Stimulated activated naive CD4-positive, alpha-beta T cell treated with Interleukin-2 at 50 U/mL for 16 hours (primary cell): ENCODE data around the gene ALG9.

Experiments
- DNase-seq: peaks from one replicate; lab custom pipeline; 2025; lab: John Stamatoyannopoulos, UW

ALG9 gene

DNA sequence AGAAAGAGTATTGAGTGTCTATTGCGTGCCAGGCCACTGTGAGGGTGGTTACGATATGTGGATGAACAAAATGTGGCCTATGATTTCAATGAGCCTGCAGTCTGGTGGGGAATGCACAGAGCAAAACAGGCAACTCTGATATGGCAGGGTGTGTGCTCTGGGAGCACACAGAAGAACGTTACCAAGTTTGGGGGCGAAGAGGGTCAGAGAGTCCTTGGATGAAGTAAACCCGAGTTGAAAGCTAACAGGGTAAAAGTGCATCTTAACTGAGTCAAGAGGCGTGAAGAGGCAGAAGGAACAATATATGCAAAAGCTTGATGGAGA lies 8.2 kb upstream of the ALG9 start:
- DNase-seq: no peak

DNA sequence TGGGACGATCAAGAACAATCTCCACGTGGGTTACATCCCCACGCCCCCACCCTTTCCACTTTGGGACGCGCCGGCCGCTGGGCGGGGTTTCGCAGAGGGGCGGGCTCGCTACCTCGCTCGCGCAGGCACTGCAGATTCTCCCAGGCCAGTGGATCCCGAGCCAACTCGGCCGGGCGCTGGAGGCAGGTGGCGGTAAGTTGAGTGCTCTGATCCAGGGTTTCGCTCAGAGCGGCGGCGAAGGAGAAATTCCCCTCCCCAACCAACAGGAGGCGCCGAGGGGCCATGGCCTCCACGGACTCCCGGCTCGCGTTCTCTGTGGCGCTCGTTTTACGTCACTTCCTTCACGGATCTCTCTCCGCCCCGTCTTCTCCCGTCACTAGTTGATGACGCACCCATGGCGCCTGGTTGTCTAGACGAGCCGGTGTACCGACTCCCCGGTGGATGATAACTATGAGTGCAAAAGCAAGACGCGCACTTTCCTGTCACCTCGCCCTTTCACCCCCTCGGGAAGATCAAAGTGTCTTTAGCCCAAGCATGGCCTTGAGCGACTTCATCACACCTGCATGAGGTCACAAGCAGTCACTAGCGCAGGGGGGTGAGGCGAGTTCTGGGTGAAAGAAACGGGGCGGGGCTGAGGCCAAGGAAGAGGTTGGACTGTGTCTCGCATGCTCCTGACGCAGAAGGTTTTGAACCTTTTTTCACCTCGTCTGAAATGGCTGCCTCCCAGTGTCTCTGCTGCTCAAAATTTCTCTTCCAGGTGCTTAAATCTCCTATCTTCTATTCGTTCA lies 7.7 kb upstream of the ALG9 start, which contains the start of the genes CFAP68 and FDXACB1:
CFAP68 (plus strand) TSS at position 693 of the 788 bp plus-strand sequence; CDS start at position 713, 20 bp downstream.
FDXACB1 (minus strand) TSS at position 317 of the 788 bp plus-strand sequence; CDS start at position 284, 33 bp downstream.
- DNase-seq: peak; percentile 96

DNA sequence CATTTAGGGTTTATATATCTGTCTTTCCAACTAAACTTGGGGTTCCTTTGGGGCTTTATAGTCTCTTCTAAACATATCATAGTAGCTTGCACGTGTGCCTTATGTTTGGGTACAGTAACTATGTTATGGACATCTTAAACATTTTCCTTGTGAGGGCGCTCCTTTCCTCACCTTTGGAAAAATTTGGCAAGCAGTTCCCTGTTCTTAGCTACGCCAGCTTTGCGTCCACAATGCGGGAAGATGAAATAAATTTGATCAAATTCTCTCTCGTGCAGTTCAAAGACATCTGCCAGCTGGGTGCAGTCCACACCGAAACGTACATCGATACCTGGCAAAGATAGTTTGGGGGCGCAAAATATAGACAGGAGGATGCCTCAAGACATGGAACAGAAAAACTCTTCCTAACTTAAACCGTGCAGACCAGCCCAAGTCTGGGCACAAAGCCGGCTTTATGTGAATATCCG lies 7.0 kb upstream of the ALG9 start:
- no peak for DNase-seq

DNA sequence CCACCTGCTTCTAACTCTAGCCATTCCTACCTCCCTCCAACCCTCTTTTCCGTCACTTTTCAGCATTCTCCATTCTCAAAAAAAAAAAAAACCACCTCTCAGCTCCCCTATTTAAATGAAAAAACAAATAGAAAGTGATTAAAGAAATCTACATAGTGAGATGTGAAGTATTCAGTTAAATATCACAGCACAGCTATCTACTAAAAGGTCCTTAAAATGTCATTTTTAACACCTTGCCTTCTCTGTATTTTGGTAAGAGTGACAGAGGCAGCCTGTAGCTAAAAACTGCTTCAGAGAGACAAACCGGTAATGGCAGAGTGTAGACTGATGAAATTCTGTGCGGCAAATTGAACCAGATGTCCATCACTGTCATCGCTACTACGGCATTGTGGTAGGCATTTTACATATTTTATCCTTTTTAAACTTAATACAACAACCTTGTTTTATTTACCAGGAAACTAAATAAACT lies 346 bp upstream of the ALG9 start:
- no peak for DNase-seq

DNA sequence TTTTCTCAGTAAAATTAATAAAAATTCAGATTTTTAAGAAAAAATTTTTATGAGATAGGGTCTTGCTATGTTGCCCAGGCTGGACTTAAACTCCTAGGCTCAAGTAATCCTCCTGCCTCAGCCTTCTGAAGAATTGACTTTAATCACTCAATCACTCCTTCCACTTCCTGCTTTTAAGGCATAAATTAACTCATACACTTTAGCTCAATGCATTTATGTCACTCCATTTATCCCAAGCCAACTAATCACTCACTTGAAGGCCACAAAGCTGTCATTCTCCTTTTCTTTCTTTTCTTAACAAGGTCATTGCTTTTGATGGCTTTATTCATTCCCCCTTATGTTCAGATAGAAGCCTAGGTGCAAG lies 877 bp downstream of the ALG9 start:
- DNase-seq: no peak

DNA sequence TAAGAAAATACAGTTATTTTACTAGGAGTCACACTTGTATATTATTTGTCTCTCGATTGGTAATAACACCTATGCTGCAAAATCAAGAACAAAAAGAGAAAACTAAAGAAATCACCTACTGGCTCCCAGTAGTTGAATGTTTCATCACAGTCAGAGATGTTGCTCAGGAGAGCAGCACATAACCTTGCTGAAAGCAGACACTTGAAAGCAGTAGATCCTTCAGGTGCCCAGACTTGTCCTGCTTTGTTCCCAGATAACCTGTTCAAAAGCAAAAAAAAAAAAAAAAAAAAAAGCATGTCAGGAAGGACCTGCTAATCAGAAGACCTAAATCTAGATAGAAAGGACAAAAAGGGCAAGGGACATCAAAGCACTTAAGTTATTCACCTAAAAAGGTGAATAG lies 1.3 kb downstream of the ALG9 start:
- no peak for DNase-seq

DNA sequence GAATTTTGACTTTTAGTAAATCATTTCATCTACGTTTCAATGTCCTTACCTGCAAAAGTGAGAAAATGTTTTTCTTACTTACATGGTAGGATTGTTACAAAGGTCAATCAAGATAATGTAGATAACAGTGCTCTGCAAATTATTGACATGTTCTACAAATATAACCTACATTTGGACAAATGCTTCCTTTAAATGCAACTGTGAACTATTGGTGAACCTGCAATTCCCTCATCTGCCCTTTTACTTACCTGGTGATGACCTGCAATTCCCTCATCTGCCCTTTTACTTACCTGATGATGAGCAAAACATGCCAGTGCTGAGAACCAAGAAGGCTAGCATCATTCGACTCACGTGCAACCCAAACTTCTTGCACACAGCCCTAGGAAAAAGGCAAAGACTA lies 11.1 kb downstream of the ALG9 start:
- no peak for DNase-seq

DNA sequence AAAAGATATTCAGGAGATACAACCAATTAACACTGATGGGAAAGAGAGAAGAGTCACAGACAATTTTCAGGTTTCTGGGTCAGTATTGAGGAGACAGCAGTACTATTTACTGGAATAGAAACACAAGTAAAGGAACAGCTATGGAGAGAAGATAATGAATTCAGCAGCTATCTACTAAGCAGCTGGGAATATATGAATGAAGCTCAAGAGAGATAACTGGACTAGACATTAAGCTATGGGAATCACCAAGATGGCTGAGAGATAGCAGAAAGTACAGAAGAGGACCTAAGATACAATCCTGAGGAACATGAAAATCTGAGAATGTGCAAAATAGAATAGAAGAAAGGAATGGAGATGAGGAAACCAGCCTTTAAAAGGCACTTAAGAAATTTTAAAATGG lies 15.9 kb downstream of the ALG9 start:
- no peak for DNase-seq

DNA sequence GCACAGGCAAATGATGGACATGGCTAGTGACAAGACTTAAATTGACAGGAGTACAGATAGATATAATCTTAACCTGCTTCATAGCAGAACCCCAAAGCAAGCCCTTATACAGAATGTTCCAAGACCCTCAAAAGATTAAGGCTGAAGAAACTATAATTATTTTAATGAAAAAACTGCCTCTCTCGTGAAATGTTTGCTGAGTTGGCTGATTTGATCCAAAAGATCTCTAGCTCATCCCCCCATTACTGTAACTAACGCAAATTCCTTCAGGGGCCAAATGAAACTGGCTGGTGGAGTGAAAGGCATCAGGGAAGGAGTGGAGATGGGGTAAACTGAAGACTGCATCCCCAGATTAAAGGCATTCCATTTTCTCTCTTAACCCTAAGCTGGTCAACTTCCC lies 19.3 kb downstream of the ALG9 start:
- DNase-seq: no peak

DNA sequence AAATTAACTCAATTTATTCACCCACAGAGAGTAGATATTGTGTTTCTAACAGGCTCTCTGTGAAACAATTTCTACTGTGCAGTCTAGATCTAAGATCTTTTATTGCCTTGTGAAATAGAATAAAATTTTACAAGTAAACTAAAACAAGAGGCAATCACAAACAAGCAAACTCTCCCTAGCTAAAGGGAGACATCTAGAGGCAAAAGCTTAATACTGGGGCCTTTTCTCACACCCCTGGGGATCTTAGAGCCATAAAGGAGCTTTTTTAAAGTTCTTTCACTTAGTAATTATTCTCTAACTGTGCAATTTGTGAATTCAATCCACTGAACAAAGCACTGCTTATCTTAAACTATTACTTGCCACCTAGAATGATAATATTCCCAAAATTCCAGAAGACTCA lies 19.7 kb downstream of the ALG9 start:
- DNase-seq: no peak

DNA sequence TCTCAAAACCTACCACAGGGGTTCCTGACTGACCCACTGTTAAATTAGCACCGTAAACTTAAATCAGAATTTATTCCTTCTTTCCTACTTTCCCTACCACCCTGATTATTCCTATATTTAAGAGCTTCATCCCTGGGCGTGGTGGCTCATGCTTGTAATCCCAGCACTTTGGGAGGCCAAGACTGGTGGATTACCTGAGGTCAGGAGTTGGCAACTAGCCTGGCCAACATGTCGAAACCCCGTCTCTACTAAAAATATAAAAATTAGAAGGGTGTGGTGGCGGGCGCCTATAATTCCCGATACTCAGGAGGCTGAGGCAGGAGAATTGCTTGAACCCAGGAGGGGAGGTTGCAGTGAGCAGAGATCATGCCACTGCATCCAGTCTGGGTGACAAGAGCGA lies 20.3 kb downstream of the ALG9 start:
- DNase-seq: no peak

DNA sequence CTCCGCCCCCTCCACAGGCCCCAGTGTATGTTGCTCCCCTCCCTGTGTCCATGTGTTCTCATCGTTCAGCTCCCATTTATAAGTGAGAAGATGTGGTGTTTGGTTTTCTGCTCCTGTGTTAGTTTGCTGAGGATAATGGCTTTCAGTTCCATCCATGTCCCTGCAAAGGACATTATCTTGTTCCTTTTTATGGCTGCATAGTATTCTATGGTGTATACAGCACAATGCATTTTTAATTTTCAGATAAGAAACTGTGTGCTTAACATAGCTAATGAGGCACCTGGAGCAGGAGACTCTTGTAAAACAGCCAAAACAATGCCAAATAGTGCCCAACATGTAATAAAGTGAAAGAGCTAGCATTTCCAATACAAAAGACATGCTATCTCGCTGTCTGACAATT lies 21.8 kb downstream of the ALG9 start:
- no peak for DNase-seq

DNA sequence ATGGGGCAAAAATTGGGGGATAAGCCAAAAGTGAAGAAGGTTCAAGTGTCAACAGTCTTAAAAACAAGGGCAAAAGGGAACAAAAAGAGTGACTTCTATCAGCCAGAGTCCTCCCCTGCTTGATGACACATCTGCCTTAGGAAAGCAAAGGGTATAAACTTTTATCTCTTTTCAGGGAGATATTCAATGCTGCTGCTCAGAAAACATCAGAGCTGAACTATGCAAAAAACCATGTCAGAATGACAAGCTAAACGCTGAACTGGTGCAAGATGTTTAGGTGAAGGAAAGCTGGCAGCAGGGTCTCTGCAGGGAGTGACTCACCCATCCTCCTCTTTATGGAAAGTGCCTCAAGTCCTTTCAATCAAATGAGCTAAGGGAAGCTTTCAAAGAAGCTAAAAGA lies 24.7 kb downstream of the ALG9 start:
- no peak for DNase-seq

DNA sequence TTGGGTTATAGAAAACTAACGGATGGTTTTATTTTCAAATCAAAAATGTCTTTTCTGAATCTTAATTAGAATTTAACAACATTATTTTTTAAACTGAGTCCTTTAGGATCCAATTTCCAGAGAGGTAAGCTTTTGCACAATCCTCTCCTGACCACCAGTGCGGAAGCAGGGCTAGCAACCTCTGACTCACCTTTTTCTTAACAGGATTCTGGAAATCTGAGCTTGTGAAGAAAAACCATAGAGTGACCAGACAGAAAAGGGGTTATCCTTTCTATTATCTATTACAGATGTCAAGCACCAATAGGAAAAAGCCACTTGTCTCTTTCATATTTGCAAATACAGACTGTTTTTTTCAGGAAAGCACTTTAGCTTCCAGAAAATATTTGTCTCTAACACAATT lies 25.3 kb downstream of the ALG9 start:
- no peak for DNase-seq

DNA sequence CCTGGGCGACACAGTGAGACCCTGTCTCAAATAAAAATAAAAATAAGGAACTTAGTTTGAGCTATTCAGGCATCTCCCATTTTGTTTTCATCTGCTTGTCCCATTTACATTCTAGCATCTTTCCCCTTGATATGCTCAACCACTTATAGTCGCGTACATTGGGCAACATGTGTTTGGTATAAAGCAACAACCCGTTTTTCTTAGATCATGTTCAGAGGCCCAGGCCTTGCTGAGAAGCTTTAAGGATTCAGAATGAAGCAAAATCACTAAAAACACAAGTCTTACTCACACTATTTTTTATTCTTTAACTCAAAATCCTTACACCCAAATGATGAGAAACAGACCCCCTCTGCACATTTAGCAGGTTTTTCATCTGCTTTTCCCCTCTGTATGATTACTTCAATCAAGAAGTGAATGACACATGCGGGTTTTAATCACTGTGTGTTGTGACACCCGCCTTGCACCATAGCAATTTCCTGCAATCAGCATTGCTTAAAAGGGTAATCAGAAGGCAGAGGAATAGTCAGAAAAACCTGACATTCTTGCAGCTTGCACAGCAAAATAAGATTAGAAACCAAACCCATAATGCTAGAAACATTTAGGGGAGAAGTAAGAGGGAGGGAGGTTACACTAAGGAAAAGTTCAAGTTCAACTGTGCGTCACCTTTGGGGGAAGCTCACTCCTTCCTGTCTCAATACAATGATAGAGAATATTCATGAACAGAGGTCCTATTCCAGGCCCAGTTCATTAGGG lies 25.9 kb downstream of the ALG9 start:
- DNase-seq: no peak

DNA sequence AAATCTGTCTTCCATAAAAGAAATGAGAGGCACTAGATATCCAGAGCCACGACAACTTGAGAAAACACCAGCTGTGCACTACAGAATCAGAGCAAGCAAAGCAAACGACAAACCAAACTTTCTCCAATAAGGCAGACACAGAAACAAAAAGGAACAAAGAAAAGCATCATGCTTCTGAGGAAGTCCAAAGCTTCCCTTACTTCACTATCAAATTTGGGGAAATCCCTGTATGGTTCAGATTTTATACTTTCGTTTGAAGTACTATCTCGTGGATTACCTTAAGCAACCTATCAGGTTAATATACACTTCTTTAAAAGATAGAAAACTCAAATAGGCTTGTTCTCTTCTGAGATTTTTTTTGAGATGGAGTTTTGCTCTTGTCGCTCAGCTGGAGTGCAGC lies 27.7 kb downstream of the ALG9 start:
- DNase-seq: no peak

DNA sequence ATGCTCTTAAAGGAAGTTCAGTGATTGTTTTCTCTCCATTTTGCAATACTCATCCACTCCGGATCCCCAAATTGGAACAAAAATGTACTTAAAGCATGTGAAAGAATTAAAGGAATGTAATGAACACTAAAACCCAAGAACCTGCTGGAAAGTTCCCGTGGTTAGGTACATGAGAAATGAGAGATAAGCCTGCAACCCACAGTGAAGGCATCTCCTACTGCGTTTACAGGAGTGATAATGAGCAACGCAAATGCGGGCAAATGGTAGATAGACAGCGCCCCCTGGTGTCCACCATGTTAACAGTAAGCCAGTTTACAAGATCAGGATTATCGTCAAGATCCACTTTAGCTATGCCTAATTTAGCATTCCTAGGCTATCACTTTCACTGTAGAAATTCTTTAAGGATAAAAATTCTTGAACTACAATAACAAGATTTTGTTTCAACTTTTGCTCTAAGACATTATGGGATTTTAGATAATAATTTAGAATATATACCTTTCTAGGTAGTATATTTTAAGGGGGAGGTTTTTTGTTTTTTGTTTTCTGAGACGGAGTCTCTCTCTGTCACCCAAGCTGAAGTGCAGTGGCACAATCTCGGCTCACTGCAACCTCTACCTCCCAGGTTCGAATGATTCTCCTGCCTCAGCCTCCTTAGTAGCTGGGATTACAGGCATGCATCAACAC lies 29.9 kb downstream of the ALG9 start:
- DNase-seq: peak; percentile 81

DNA sequence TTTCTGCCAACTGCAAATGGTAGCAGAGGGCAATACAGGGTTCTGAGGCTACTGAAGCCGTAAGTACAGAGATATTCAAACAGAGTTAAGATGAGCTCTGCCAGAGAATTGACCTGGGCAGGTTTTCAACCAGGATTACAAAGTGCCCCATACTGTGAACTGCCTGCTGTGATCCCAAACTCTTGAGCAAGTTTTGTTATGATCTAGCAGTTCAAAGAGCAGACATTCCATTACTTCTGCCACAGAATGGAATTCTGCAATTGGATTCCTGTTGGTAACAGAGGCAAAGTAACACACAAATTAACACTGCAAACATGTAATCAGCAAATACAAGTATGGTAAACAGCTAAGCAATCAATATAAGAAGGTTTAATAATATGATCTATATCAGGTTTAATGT lies 31.2 kb downstream of the ALG9 start:
- DNase-seq: no peak

DNA sequence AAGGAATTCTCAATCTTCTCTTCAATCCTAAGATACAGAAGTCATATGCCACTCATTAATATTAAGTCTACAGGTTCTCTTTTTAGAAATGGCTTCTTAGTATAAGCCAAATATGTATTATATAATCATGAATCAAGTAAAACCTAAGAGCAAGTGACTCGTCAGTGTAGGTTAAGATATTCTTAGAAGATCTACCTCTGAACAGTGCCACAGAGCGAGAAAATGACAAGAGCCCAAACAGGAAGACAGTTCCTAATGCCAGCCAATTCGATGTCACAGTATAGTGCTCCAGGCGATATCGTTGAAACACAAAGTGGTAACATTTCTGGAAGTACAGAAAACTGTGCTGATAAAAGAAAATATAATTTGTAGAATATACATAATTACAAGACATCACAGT lies 33.3 kb downstream of the ALG9 start:
- DNase-seq: no peak

DNA sequence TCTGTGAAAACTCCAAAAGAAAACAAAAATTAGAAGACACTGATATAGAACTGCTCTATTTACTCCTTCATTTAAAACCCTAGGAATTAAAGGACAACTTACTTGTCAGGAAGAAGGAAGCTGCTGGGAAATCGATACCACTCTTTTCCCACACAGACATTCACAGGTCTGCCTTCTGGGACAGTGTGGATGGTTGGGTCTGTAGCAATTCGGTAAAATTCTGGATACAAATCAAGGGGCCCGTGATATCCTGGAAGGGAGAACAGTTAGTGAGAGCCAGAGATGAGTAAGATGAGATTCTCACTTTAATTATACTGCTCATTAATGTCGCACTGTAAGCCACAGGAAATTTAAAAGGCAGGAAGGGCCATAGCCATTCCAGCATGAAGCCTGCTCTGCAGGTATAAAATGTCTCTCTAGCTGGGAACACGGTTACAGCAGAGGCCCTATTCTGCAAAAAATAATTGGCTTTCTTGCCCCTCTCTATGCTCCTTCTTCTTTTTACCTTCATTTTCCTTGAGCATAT lies 34.0 kb downstream of the ALG9 start:
- no peak for DNase-seq

DNA sequence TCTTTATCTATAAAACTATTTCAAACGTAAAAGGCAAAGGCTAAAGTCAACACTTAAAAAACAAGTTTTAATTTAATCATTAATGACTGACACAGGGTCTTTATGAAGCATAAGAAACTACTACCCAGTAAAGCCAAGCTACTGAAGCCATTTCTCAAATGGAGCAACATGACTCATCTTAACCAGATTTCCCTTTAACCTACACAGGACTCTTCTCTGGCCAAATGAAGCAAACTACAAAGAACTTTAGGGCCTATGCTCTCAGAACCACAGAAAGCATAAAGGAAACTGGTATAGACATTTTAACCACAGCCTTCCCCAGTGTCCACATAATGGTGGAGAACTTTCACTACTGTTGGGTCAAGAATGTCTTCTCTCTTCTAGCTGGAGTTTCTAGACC lies 34.7 kb downstream of the ALG9 start:
- no peak for DNase-seq

DNA sequence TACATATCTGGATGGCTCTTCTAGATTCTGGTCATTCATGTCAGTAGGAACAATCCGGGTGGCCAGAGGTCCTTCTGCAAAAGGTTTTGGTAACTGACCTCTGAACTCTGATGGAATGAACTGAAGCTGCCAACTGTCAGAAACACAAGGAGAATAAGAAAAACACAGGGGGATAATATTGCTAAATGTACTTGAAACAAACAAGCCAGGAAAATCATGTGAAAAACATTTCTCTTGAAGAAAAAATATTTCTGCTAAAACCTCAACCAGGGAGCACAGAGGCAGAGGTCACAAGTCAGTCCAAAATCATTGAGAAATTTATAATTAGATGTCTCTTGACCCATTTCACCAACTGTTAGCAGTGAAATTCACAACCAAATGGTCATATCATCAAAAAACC lies 35.2 kb downstream of the ALG9 start:
- DNase-seq: no peak

DNA sequence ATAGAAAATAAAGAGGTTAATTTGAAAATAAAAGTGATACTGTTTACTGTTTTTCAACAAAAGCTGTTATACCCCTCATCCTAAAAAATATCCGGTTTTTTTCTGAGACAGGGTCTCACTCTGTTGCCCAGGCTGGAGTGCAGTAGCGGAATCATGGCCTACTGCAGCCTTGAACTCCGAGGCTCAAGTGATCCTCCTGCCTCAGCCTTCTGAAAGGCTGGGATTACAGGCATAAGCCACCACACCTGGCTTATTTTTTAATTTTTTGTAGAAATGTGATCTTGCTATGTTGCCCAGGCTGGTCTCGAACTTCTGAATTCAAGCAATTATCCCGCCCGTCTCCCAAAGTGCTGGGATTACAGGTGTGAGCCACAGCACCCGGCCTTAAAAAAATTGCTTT lies 35.7 kb downstream of the ALG9 start:
- no peak for DNase-seq
